Spleen (tissue), 11 donors: ENCODE results near the gene TERT. TPM values are rescaled to one million over a fixed set of nuclear protein-coding genes. Genes with fewer than 3 reads are reported as not detected.

Experiments used
- DNase-seq: peaks from one replicate; pipeline ENCODE4 v3.0.0-alpha.2; 2020
- H3K27ac ChIP-seq, 8 donors: fragments of 200-600 bp; sonication (generic) in 7 of 8; 1 replicate in 4 of 8; 2 replicates in 4 of 8; pipeline versions ENCODE4 v1.5.0 to v1.8.0; 2016 to 2021; ENCODE audit warnings: inconsistent platforms in 4 of 8, mild to moderate bottlenecking in 4 of 8, moderate library complexity in 1 of 8
- H3K27me3 ChIP-seq, 7 donors: fragments of 200-600 bp; sonication (generic) in 6 of 7; replicated peaks in 1 of 7; 1 replicate in 4 of 7; 2 replicates in 3 of 7; pipeline versions ENCODE4 v1.5.0 to v1.8.0; 2016 to 2021; ENCODE audit warnings: inconsistent platforms in 3 of 7, mild to moderate bottlenecking in 1 of 7
- H3K36me3 ChIP-seq, 6 donors: fragments of 200-600 bp; sonication (generic) in 5 of 6; 1 replicate in 4 of 6; 2 replicates in 2 of 6; pipeline versions ENCODE4 v1.5.0 to v1.8.0; 2016 to 2021; ENCODE audit warnings: inconsistent platforms in 2 of 6
- H3K4me1 ChIP-seq, 6 donors: fragments of 200-600 bp; sonication (generic) in 5 of 6; 1 replicate in 3 of 6; 2 replicates in 3 of 6; pipeline versions ENCODE4 v1.5.0 to v1.8.0; 2016 to 2021; ENCODE audit warnings: inconsistent platforms in 3 of 6
- H3K4me3 ChIP-seq, 8 donors: fragments of 200-600 bp; sonication (generic) in 7 of 8; 1 replicate in 4 of 8; 2 replicates in 4 of 8; pipeline versions ENCODE4 v1.5.0 to v1.8.0; 2016 to 2021; ENCODE audit warnings: inconsistent platforms in 4 of 8, mild to moderate bottlenecking in 4 of 8, moderate library complexity in 2 of 8
- H3K9me3 ChIP-seq, 8 donors: fragments of 200-600 bp; sonication (generic) in 7 of 8; 1 replicate in 4 of 8; 2 replicates in 4 of 8; pipeline versions ENCODE4 v1.5.0 to v1.8.0; 2016 to 2021; ENCODE audit warnings: inconsistent platforms in 4 of 8
- CTCF ChIP-seq, 11 experiments: fragments of 200-600 bp in 7 of 11; fragments of 450-650 bp in 4 of 11; sonication (generic) in 4 of 11; IDR thresholded peaks in 8 of 11; conservative IDR thresholded peaks in 3 of 11; 1 replicate in 7 of 11; 2 replicates in 4 of 11; pipeline versions ENCODE4 v1.4.0 to v1.8.0; 2016 to 2021; ENCODE audit warnings: antibody characterized with exemption in 11 of 11, inconsistent platforms in 4 of 11, mild to moderate bottlenecking in 1 of 11
- POLR2A ChIP-seq, 3 donors: fragments of 450-650 bp; IDR thresholded peaks; one replicate each; pipeline ENCODE4 v1.5.1; 2017; ENCODE audit warnings: antibody characterized with exemption in 3 of 3, mild to moderate bottlenecking in 1 of 3
- POLR2AphosphoS5 ChIP-seq, 3 donors: sonication (generic); formaldehyde crosslinking; IDR thresholded peaks; one replicate each; pipeline ENCODE4 v1.5.1; 2017; ENCODE audit warnings: antibody characterized with exemption in 3 of 3
- WGBS, 5 donors: extraction: QIAGEN DNeasy Blood & Tissue Kit in 3 of 5; methylation state at CpG; one replicate each; pipeline versions ENCODE4 v1.1.5 to v1.1.7; 2013 to 2018; 5-methylcytosine and 5-hydroxymethylcytosine counted together
- intact Hi-C: fragments of 100-400 bp; cut with DNase I; formaldehyde crosslinking; loops from one replicate; pipeline ENCODE4 v1.15.0; 2023; ENCODE audit warnings: low total_unique reads
- polyA plus RNA-seq, 3 donors: library from polyadenylated mRNA; stranded (reverse); fragments of 200-250 nt; gene quantifications; one replicate each; pipeline ENCODE4 v1.2.1, GENCODE V29; 2013
- total RNA-seq, 7 donors: library from RNA; depleted of rRNA in 3 of 7; stranded (reverse); fragments of >200 nt in 3 of 7; fragmentation: NEBNext Ultra II Directional in 4 of 7; extraction: Animal tissue kit (Norgen Biotek cat#: 25700) in 4 of 7; gene quantifications; one replicate each; pipeline versions ENCODE4 v1.1.0 to v1.2.1, GENCODE V29; 2016 to 2021
- donor health status: healthy with polysubstance abuse.
- donor health status: DM: no; HTN: no; CAD: no; lungs with moderate emphysema.
- donor health status: DM: no; HTN: no; CAD: no.
- donor health status: Bipolar disorder and iron deficiency.
- donor health status: healthy.
- donor health status: DM: no; HTN: no; CAD: no.
- donor health status: DM: yes; HTN: yes; CAD: no.

TERT gene
- total and polyA plus RNA-seq, 10 donors: 0.09 to 5.3 (median 0.40) TPM; not detected in 2

- H3K9me3 ChIP-seq: peaks cover 0 to 3% (median 0%) of the 10 kb centered on the region in 8 donors
- 85 to 96% (median 87%) methylated on average over 9 of the region's 9 CpGs for WGBS, 5 donors
- no peak overlapping the region for H3K27ac ChIP-seq
- TF ChIP-seq CTCF (IDR thresholded peaks at IDR 0.05 in 8 of 11, conservative IDR thresholded peaks at IDR 0.05 in 3 of 11) (no peak), POLR2AphosphoS5 (IDR thresholded peaks at IDR 0.05) (no peak), POLR2A (IDR thresholded peaks at IDR 0.05) (no peak)
- no peak overlapping the region for H3K4me3 ChIP-seq
- peaks cover 0 to 15% (median 7%) of the 10 kb centered on the region in 6 donors for H3K4me1 ChIP-seq
- no peaks in the 10 kb centered on the region for H3K36me3 ChIP-seq
- intact Hi-C loops: no loop called here
- peaks cover 0 to 36% (median 14%) of the 10 kb centered on the region in 7 donors for H3K27me3 ChIP-seq
- no peak for DNase-seq
These were observed 4.6 kb upstream of the TERT start for GRCh38 chr5:1299511-1299850.

- WGBS, 5 donors: 81 to 86% (median 84%) methylated on average over 33 of the region's 33 CpGs
- H3K27ac ChIP-seq: no peak overlapping the region
- H3K4me1 ChIP-seq: peaks cover 0 to 21% (median 13%) of the 10 kb centered on the region in 6 donors
- H3K27me3 ChIP-seq: peaks cover 0 to 42% (median 19%) of the 10 kb centered on the region in 7 donors
- peak; percentile 63 for DNase-seq
- TF ChIP-seq CTCF (IDR thresholded peaks at IDR 0.05 in 8 of 11, conservative IDR thresholded peaks at IDR 0.05 in 3 of 11) (no peak), POLR2AphosphoS5 (IDR thresholded peaks at IDR 0.05) (no peak), POLR2A (IDR thresholded peaks at IDR 0.05) (no peak)
- no peak overlapping the region for H3K4me3 ChIP-seq
- H3K36me3 ChIP-seq: no peaks in the 10 kb centered on the region
- intact Hi-C loops: no loop called here
- H3K9me3 ChIP-seq: peaks cover 0 to 3% (median 0%) of the 10 kb centered on the region in 8 donors
These were observed 4.0 kb upstream of the TERT start for GRCh38 chr5:1298723-1299510.

GRCh38 chr5:1298067-1298551 is 3.2 kb upstream of the TERT start:
- Histone ChIP-seq H3K9me3 (peaks cover 0 to 3% (median 0%) of the 10 kb centered on the region in 8 donors), H3K4me1 (peaks cover 0 to 28% (median 16%) of the 10 kb centered on the region in 6 donors), H3K4me3 (no peak overlapping the region), H3K36me3 (no peaks in the 10 kb centered on the region), H3K27me3 (peaks cover 0 to 50% (median 28%) of the 10 kb centered on the region in 7 donors), H3K27ac (no peak overlapping the region)
- intact Hi-C loops: no loop called here
- TF ChIP-seq POLR2A (IDR thresholded peaks at IDR 0.05) (no peak), POLR2AphosphoS5 (IDR thresholded peaks at IDR 0.05) (no peak), CTCF (IDR thresholded peaks at IDR 0.05 in 8 of 11, conservative IDR thresholded peaks at IDR 0.05 in 3 of 11) (no peak)
- 84 to 88% (median 85%) methylated on average over 19 of the region's 19 CpGs for WGBS, 5 donors
- peak; percentile 72 for DNase-seq

- H3K4me1 ChIP-seq: peaks cover 0 to 28% (median 16%) of the 10 kb centered on the region in 6 donors
- peaks cover 0 to 58% (median 32%) of the 10 kb centered on the region in 7 donors for H3K27me3 ChIP-seq
- 58 to 85% (median 67%) methylated on average over 2 to 4 of the region's 4 CpGs for WGBS, 5 donors
- TF ChIP-seq POLR2A (IDR thresholded peaks at IDR 0.05) (no peak), CTCF (IDR thresholded peaks at IDR 0.05 in 8 of 11, conservative IDR thresholded peaks at IDR 0.05 in 3 of 11) (no peak), POLR2AphosphoS5 (IDR thresholded peaks at IDR 0.05) (no peak)
- H3K9me3 ChIP-seq: peaks cover 0 to 2% (median 0%) of the 10 kb centered on the region in 8 donors
- no peak for DNase-seq
- H3K36me3 ChIP-seq: no peaks in the 10 kb centered on the region
- no peak overlapping the region for H3K4me3 ChIP-seq
- H3K27ac ChIP-seq: no peak overlapping the region
- intact Hi-C loops: no loop called here
These were observed 2.4 kb upstream of the TERT start for GRCh38 chr5:1297243-1297642.
